ENCODE measurements around the gene BAIAP3. TPM values are rescaled to one million over a fixed set of nuclear protein-coding genes. Genes with fewer than 3 reads are reported as not detected.

Gene BAIAP3
- total RNA-seq, 1 experiment from 2014 or later, result 6.8 TPM

DNA sequence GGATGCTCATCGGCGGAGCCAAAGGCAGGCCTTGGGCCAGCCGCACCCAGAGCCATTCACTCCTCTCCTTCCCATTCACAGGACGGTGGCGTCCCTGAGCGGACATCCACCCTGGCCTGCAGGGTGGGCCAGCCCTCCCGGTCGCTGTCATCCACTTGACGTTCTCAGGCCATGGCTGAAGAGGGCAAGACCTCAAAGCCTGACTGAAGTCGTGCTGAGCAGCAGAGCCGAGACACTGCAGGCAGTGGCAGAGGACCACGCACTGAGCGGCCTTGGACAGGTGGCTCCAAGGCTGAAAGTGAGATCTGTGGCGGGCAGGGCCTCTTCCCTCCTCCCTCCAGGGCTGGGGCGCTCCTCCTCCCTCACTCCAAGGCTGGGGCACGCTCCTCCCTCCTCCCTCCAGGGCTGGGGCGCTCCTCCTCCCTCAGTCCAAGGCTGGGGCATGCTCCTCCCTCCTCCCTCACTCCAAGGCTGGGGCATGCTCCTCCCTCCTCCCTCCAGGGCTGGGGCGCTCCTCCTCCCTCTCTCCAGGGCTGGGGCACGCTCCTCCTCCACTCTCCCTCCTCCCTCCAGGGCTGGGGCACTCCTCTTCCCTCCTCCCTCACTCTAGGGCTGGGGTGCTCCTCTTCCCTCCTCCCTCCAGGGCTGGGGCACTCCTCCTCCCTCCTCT, 42.4 kb downstream of the BAIAP3 start:
- Histone ChIP-seq H3K4ac (ENCODE audit: low read depth, low read length) (no peak overlapping the region), H2BK12ac (ENCODE audit: insufficient read length, low read depth, low read length) (no peak overlapping the region), H3K23ac (ENCODE audit: insufficient read length, low read depth, low read length) (no peak overlapping the region), H3K4me2 (ENCODE audit: insufficient read depth, insufficient read length, low read length) (no peak overlapping the region), H4K91ac (ENCODE audit: insufficient read length, low read depth, low read length) (no peak overlapping the region), H3K27ac (ENCODE audit: insufficient read length, low read depth, low read length) (no peak overlapping the region), H2AFZ (ENCODE audit: low read length) (no peak overlapping the region), H3K56ac (ENCODE audit: insufficient read length, low read depth, low read length) (no peak overlapping the region), H4K8ac (replicated peaks; ENCODE audit: insufficient read length, low read depth, low read length) (no peak overlapping the region), H3K27me3 (ENCODE audit: insufficient read depth, low read length) (no peaks in the 10 kb centered on the region), H4K20me1 (ENCODE audit: control insufficient read depth, insufficient read depth, insufficient read length) (no peaks in the 10 kb centered on the region), H3K9ac (ENCODE audit: extremely low read depth, insufficient read length, low read length) (no peak overlapping the region), H4K5ac (ENCODE audit: insufficient read length, low read depth, low read length) (no peak overlapping the region), H3K79me1 (ENCODE audit: insufficient read depth, low read depth, low read length, poor library complexity, severe bottlenecking) (peaks cover 5% of the 10 kb centered on the region), H2AK5ac (ENCODE audit: insufficient read length, low read length) (no peak overlapping the region), H3K79me2 (ENCODE audit: insufficient read depth, low read length) (peaks cover 3% of the 10 kb centered on the region; the same call in 1 of the 2 replicates), H3K23me2 (ENCODE audit: insufficient read length, low read depth, low read length, poor library complexity, severe bottlenecking) (peaks cover 20% of the 10 kb centered on the region), H2BK5ac (ENCODE audit: insufficient read length, low read length) (no peak overlapping the region), H2BK20ac (ENCODE audit: low read depth, low read length, poor library complexity, severe bottlenecking) (no peak overlapping the region), H3K18ac (ENCODE audit: insufficient read length, low read depth, low read length) (no peak overlapping the region), H3T11ph (ENCODE audit: low read length) (no peak overlapping the region), H3K9me3 (ENCODE audit: control insufficient read depth, low read depth, low read length) (no peaks in the 10 kb centered on the region), H2BK15ac (ENCODE audit: low read depth, low read length) (no peak overlapping the region), H2BK120ac (ENCODE audit: low read depth, low read length, poor library complexity, severe bottlenecking) (no peak overlapping the region), H3K14ac (ENCODE audit: insufficient read depth, low read length) (no peak overlapping the region), H3K4me1 (ENCODE audit: insufficient read depth, low read length) (no peaks in the 10 kb centered on the region)
- no peak overlapping the region for H3K4me3 Mint-ChIP-seq
- H3K27me3 Mint-ChIP-seq (ENCODE audit: low read depth), result no peaks in the 10 kb centered on the region; the same call in 1 of the 2 replicates
- H3K4me1 Mint-ChIP-seq, result peaks cover 18 to 19% of the 10 kb centered on the region in 2 experiments
- H3K9me3 Mint-ChIP-seq, result no peaks in the 10 kb centered on the region; a peak in 1 of 5 replicates
- no peak for TF ChIP-seq CTCF (conservative IDR thresholded peaks at IDR 0.05)
- H3K36me3 Mint-ChIP-seq (ENCODE audit: insufficient read depth in 1 of 3, low read depth in 3 of 3), result peaks cover 3 to 7% (median 6%) of the 10 kb centered on the region in 3 experiments
- no peak for DNase-seq
- WGBS (ENCODE audit: extremely low coverage, insufficient read length, low lambda C conversion rate), result no CpG with 5 or more reads among the region's 19 CpGs
- H3K27ac Mint-ChIP-seq, result peak overlapping the region in 1 of 3 experiments; percentile 39; a peak in 1 of 7 replicates

Data from H9 (cell line).